GM15510 (cell line): ENCODE data around the gene SUMF1.

Source experiments
- POLR2A ChIP-seq: IDR thresholded peaks from 3 replicates; pipeline ENCODE4 v1.6.1; 2011; ENCODE audit warnings: borderline replicate concordance; ENCODE audit not compliant: insufficient read length; ENCODE audit errors: extremely low read depth

Gene SUMF1

DNA sequence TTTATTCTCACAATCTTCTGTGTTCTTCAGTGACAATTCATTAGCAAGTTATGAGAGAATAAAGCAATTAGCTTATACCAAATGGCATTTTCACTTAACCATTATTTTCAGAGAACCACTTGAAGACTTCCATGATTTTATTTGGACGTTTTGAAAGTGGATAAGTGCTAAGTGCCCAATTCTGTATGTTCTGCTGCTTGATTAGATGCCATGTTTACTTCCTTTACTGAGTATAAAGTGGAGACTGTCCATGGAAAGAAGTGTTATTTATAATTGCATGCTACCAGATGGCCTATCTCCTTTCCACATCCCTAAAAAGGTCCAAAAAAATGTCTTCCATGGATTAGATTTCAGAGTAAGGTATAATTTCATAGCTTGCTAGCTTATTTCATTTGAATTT lies 69.6 kb downstream of the SUMF1 start:
- no peak for TF ChIP-seq POLR2A

- TF ChIP-seq POLR2A = no peak
These were observed 70.5 kb downstream of the SUMF1 start for GRCh38 chr3:4396542-4396941.

DNA sequence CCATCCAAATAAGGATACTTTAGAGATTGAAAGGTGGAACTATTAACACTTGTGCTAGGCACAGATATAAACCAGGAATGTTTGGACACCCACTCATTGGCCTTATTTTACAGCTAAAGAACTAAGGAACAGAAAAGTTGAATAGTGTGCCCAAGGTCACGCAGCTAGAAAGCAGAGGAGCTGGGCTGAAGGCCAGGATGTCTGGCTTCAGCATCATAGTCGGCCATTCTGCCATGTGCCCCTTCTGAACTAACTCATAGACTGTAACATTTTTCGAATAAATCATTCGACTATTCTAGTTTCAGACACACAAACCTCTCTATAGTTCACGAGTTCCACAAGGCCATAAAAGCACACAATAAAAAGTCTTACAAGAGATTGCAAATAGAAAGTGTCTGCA lies 71.1 kb downstream of the SUMF1 start:
- TF ChIP-seq POLR2A = no peak

GRCh38 chr3:4395448-4395847 lies 71.6 kb downstream of the SUMF1 start:
- TF ChIP-seq POLR2A = no peak

DNA sequence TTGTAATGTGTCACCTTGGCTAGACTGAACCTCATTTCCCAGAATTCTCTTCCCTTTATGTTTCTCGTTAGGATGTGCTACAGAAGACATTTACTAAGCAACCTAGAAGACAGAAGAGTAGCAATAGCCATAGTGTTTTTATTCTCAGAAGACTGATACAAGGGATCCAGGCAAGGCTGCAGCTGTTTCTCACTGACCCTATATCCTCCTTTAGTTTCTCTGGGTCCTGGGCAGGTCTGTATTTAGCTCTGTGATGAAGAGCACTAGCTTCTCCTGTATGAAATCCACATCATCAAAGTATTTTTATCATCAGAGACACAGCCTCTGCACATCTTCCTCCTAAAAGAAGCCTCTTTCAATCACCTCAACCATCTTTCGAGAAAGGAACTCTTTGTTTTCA lies 72.5 kb downstream of the SUMF1 start:
- no peak for TF ChIP-seq POLR2A

GRCh38 chr3:4394048-4394447 lies 73.0 kb downstream of the SUMF1 start:
- no peak for TF ChIP-seq POLR2A

DNA sequence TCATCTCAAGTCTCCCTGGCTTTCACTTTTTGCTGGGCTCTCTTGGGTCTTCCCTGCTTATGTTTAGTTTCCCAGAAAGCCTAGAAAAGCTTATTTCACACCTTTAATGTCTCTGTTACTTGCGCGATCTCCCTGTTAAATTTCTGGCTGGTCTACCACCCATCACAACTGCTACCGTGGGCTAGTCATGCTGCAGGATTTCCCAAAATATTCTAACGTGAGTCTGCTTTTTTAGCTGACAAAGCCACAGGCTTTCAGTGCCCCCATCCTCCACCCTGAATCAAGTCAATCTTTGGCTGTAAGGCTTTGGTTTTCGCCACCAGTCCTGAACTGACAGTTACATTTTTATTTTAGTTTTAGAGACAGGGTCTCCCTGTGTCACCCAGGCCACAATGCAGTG lies 74.1 kb downstream of the SUMF1 start:
- no peak for TF ChIP-seq POLR2A

- TF ChIP-seq POLR2A = no peak
These were observed 79.6 kb downstream of the SUMF1 start for GRCh38 chr3:4387210-4388204.

DNA sequence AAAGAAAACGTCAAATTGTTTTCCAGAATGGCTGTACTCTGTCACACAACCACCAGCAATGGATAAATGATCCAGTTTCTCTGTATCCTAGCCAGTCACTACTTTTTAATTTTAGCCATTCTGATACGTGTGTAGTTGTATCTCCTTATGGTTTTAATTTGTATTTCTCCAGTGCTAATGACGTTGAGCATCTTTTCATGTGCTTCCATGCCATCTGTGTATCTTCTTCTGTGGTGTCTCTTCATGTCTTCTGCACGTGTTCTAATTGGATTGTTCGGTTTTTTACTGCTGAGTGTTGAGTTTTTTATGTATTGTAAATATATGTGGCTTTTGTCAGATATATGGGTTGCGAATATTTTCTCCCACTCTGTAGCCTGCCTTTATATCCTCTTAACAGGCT lies 81.9 kb downstream of the SUMF1 start:
- no peak for TF ChIP-seq POLR2A

GRCh38 chr3:4380013-4380412 lies 87.1 kb downstream of the SUMF1 start:
- TF ChIP-seq POLR2A = no peak

DNA sequence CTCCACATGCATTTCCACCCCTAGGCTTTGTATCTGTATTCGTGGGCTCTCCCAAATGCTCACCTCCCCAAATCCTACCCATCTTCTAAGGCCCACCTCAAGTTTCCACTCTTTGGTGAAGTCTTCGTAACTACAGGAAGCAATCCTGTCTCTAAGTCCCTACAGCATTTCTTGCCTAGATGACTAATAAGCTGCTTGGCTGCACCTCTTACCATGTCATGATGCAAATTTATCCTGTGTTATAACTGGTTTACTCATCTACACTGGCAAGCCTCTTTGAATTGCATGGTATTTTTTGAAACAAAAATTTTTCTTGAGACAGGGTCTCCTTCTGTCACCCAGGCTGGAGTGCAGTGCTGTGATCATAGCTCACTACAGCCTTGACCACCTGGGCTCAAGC lies 90.6 kb downstream of the SUMF1 start:
- no peak for TF ChIP-seq POLR2A

DNA sequence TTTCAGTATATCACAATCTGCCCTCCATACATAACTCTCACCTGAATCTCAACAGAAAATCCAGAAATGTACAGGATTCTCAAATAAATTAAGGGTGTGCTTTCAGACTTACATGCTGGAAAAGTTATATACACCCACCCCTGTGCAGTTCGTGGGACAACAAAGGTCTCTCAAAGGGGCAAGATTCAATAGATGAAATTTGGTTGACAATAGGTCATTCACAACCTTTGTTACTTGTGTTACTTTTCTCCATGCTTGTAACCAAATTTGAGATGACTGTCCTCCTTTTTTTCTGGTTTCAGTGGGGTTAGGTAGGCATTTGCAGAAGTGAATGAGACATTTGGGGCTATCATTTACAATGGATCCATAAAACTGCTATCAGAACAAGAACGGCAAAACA lies 91.2 kb downstream of the SUMF1 start:
- no peak for TF ChIP-seq POLR2A

DNA sequence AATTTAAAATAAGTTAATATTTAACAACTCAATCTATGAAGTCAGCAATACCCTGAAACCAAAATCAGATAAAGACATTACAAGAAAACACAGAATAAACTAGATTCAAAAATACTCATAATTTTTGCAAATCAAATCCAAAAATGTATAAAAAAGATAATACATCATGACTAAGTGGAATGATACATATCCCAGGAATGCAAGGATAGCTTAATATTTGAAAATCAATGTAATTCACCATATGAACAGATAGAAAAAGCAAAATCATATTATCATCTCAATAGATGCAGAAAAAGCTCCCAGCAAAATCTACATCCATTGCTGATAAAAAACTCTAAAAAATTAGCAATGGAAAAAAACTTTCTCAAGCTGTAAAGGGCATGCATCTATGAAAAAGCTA lies 93.4 kb downstream of the SUMF1 start:
- no peak for TF ChIP-seq POLR2A

DNA sequence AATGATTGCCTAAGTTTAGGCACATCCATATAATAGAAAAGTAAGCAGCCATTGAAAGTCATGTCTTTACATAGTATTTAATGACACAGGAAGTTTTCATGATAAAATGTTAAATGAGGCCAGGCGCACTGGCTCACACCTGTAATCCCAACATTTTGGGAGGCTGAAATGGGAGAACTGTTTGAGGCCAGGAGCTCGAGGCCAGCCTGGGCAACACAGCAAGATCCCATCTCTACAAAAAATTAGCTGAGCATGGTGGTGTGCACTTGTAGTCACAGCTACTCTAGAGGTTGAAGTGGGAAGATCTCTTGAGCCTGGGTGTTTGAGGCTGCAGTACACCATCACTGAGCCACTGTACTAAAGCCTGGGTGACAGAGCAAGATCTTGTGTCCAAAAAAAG lies 104.5 kb downstream of the SUMF1 start:
- TF ChIP-seq POLR2A = no peak

GRCh38 chr3:4360817-4361216 lies 106.3 kb downstream of the SUMF1 start:
- TF ChIP-seq POLR2A = no peak

DNA sequence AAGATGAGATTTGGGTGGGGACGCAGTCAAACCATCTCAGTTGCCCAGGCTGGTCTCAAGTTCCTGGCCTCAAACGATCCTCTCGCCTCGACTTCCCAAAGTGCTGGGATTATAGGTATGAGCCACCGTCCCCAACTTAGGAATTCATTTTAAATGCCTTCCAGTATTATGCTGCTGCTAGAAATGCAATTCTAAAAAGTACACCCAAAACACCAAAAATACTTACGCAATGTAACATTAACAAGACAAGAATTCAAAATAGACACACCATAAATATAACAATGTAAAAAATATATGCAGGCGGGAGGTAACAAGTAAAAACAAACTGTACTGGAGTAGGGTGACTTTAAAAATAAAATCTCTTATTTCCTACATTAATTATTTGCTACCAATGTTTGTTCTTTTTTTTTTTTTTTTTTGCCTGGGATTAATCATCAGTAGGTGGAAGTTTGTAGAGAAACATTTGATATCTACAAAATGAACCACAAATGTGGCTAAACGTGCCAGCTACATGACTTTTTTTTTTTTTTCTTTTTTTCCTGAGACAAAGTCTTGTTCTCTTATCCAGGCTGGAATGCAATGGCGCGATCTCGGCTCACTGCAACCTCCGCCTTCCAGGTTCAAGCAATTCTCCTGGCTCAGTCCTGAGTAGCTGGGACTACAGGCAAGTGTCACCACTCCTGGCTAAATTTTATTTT lies 107.1 kb downstream of the SUMF1 start:
- TF ChIP-seq POLR2A = no peak
